Glomerular endothelial cell (primary cell): ENCODE results near the gene MYDGF. TPM values are rescaled to one million over a fixed set of nuclear protein-coding genes. Genes with fewer than 3 reads are reported as not detected.

ENCODE experiments used
- DNase-seq: peaks from one replicate; pipeline ENCODE4 v3.0.0-alpha.2; 2011; ENCODE audit warnings: low read depth, low spot score; ENCODE audit errors: extremely low read depth
- total RNA-seq: library from RNA; depleted of rRNA; stranded (reverse); fragments of >200 nt; gene quantifications from 2 replicates; pipeline ENCODE4 v1.2.3, GENCODE V29; 2015

Gene MYDGF
- total RNA-seq, 1 donor from 2014 or later = 126 TPM

DNA sequence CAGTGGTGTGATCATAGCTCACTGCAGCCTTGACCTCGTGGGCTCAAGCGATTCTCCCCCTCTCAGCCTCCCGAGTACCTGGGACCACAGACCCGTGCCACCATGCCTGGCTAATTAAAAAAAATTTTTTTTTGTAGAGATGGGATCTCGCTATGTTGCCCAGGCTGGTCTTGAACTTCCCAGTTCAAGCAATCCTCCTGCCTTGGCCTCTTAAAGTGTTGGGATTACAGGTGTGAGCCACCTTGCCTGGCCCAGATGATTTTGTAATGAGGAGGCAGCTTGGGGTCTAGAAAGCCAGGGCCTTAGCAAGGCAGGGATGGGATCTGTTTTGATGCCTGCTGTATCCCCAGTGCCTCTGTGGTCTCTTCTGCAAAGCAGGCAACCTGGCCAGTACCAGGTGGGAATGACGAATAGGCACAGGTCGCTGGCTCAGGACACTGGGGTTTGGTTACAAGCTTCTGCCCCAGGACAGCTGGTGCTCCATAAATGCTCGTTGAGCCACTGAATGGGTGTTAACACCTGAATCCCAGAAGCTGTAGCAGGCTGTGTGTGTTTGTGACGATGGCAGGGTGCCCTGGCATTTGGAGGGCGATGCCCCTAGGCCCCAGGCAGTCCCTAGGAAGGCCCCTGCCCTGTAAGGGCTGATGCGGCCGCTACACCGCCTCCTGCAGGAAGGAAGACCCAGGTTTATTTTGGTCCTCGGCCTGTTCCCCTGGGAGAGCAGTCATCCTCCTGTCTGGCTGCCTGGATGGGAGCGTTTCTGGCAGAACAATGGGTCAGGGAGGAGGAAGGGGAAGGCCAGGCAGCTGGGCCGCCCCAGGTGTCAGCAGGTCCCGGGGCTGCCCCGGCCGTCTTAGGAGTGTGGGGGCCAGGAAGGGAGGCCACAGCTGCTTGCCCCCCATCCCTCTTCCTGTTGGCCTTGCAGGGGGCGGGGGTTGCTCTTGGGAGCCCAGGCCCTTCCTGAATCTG is 22.2 kb downstream of the MYDGF start:
- no peak for DNase-seq

DNA sequence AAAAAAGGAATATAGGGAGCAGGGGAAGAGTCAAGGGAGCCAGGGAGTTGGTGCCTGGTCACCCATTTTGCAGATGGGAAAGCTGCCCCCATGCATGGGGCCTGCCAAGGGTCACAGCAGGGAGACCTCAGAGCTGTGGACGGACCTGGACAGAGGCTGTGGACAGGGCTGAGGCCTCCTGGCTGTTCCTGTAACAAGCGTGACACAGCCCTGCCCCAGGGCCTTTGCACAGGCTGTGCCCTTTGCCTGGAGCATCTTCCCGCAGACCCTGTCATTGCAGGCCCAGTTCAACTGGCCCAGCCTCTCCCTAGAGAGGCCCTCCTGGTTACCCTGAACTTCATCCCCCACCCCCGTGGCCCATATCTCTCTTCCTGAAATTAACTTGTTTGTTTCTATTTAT is 24.4 kb downstream of the MYDGF start:
- DNase-seq = no peak

DNA sequence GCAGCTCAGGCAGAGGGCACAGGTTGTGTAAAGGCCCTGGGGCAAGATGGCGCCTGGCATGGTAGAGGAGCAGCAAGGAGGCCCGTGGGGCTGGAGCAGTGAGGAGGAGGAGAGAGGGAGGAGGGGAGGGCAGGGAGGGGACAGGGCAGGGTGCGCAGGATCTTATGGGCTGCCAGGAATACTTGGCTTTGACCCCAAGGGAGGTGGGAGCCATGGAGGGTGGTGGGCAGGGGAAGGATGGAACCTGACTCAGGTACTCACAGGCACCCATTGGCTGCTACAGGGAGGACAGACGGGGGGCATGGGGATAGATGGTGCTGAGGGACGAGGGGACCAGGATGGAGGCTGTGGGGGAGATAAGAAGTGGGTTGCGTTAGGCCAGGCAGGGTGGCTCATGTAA is 27.5 kb downstream of the MYDGF start:
- DNase-seq = no peak

DNA sequence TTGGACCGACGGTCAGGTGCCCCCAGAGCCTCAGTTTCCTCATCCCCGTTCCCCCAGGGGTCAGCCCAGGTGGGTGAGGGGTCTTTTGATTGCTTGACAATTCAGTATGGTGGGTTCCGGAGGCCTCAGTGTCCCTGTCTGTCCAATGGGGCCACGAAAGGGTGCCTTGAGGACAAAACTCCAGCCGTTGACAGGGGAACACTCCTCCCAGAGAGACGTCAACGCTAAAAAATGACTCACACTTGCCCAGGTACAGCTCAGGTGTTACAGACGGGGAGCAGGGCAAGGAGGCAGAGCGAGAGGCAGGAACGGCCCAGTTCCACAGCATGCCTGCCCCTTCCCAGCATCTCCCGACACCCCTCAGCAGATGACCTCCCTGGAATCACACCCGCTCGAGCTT is 29.0 kb downstream of the MYDGF start:
- DNase-seq = no peak

DNA sequence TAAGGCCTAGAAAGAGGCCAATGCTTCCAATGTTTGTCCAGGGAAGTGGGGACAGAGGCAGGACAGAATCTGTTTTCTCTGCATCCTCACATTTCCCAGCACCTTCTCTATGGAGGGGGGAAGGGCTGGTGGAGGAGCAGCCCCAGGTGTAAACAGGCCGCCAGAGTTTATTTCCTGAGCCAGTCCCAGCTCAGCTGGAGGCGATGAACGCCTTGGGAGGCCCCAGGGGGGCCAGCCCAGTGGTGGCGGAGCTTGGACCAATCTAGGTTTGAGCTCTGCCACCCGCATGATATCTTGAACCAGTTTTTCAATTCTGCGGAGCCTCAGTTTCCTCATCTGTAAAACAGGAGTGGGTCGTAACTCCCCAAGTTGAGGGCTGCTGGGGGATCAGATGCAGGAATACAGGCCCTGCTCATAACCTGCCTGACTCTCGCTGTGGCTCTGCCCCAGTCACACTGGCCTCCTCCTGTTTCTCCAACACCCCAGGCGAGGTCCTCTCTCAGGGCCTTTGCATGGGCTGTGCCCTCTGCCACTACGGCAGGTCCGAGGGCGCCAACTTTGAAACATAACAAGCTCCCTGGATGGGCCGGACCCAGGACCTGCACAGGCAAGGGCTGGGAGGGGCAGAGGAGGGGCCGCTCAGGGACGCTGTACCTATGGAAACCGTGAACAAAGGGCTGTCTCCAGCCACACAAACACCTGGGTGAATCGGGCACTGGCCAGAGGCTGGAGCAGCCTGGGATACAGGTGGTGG is 29.7 kb downstream of the MYDGF start:
- DNase-seq = no peak

DNA sequence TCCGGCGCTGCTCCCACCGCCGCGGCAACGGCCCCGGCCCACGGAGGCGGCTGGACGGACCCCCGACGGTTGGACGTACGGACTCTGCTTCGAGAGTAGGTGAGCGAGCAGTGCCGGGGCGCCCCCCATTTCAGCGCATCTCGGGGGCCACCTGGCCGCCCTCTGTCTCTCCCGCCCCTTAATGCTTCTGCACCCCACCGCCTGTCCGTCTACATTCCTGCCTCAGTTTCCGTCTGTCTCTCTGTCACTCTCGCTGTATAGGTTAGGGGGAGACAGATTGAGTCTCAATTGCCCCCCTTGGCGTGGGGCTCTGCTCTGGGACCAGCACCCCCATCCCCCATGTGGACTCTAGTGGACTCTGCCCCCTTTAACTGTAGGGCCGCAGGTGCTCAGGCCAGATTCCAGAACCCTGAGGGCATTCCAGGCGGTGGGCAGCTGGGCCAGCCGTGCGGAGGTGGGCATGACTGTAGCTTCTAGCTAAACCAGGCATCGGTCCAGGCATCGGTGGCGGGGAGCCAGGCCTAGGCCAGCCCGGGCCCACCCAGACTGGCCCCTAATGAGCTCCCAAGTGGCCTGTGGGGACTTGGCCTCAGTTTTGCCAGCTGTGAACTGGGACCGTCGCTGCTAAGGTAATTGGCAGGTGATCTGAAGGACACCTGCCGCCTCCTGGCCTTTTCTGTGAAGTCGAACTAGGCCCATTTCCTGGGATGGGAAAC is 30.5 kb downstream of the MYDGF start:
- no peak for DNase-seq

DNA sequence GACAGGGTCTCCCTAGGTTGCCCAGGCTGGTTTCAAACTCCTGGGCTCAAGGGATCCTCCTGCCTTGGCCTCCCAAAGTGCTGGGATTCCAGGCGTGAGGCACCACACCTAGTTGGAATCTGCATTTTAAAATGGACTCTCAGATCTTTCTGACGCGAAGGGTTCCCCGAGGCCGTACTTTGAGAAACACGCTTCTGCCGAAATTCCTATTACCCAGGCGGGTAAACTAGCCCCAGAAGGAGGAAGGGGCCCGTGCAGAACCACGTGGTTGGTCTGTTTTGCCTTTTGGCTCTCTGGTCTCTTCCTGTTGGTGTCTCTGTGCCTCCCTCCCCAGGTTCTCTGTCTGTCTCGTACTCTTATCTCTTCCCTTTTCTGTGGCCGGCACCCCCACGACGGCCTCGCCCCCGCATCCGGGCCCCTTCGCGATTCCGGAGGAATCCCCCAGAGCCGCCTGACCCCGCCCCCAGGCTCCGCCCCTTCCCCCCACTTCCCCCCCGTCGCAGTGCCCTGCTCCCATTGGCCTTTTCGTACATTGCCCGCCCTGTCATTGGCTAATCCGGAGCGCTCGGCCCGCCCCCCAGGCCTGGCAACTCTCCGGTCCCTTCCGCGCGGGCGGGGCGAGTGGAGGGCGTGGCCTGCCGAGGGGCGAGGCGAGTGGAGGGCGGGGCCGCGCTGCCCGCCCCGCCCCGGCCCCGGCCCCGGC is 31.2 kb downstream of the MYDGF start, which contains the start of gene TNFAIP8L1:
Gene TNFAIP8L1 (plus strand): TSS at position 689 of the 703 bp plus-strand sequence. CDS start 12,354 bp downstream, outside the sequence.
- no peak for DNase-seq

DNA sequence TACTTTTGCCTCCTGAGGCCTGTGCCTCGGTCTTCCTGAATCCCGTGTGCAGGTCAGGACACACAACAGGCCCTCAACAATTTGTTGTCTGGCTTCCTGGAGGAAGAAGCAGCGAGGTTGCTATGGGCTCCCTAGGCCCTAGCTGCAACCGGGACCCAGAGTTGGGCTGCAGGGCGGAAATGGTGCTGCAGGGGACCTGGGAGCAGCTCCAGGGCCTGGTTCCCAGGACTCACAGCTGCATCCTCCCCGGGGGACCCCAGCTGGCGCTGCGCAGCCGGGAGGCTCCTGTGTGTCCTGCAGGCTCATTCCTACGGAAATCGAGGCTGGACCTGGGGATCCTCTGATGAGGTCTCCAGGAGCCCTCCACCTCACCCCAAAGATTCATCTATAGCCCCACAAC is 31.8 kb downstream of the MYDGF start:
- DNase-seq = no peak

DNA sequence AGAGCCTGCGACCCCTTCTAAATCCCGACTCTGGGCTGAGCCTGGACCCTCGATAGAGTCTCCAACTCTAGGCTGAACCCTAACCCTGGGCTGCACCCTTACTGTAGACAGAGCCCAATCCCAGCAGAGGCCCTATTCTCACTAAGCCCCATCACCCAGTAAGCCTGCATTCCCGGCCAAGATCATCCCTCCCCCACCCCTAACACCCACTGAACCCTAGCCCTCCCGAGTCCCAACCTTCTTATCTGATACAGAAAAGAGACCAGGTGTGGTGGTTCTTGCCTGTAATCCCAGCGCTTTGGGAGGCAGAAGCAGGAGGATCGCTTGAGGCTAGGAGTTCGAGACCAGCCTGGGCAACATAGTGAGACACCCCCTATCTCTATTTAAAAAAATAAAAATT is 33.4 kb downstream of the MYDGF start:
- DNase-seq = no peak

DNA sequence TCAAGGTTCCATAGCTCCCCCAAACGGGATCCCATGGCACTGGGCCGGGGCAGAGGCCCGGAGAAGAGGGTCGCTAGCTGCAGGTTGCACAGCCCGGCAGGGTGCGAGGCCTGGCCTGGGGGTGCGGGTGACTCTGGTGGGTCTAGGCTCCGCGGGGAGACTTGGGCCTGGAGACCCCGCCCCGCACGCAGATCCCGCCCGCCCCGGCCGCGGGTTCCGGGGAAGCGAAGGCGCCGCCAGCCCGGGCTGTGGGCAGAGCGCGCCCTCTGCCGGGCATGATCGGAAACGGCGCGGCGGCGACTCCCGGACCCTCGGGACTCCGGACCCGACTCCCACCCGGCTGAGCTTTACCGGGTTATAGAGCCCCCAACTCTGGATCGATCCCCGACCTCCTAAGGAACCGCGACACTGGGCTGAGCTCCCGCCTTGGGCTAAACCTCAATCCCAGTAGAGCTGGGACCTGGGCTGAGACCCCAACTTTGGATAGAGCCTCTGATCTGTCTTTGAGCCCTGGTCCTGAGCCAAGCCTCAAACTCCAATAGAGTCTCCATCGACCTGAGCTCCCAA is 33.9 kb downstream of the MYDGF start:
- DNase-seq = no peak

DNA sequence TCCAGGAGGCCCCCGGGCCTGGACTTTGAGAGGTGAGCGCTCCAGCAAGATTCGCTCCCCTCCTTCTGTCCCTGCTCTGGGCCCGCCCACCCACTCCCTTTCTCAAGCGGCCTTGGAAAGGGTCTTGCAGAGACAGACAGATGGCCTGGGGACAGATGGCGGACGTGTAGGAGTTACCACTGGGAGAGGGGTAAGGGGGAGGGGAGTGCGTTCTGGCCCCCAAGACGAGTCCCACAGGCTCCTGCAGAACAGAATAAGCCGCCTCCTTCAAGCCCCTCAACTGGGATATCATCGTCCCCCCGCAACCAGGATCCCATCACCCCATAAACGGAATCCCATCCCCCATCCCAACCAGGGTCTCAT is 34.4 kb downstream of the MYDGF start:
- no peak for DNase-seq

DNA sequence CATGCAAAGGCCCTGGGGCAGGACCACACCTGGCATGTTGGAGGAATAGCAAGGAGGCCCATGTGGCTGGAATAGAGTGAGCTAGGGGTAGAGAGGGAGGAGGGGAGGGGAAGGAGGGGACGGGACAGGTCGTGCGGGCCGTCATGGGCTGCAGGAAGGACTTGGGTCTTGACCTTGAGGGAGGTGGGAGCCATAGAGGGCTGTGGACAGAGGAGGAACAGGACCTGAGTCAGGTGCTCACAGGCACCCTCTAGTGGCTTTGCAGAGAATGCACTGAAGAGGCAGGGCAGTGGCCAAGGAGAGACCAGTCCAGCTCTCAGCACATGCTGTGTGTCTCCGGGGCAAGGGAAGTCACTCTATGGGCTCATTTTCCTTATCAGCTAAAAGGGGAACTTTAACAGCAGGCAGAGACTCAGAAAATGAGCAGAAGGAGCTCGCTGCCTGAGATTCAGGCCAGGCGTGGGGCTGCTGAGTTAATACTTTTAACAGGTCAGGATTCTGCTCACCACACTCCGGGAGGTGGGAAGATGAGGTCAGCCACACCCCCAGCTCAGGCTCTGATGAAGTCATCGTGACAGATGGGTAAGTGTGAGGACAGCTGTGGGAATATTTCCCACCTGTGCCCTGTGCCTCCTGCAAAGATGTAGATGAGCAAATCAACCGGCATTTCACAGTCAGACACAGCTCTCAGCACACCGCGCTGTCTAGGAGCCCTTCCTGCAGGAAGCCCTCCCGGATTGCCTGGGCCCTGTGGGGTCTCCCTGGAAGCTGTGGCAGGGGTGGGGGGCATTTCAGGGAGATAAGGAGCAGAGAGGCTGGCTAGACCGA is 36.8 kb downstream of the MYDGF start:
- DNase-seq = no peak

DNA sequence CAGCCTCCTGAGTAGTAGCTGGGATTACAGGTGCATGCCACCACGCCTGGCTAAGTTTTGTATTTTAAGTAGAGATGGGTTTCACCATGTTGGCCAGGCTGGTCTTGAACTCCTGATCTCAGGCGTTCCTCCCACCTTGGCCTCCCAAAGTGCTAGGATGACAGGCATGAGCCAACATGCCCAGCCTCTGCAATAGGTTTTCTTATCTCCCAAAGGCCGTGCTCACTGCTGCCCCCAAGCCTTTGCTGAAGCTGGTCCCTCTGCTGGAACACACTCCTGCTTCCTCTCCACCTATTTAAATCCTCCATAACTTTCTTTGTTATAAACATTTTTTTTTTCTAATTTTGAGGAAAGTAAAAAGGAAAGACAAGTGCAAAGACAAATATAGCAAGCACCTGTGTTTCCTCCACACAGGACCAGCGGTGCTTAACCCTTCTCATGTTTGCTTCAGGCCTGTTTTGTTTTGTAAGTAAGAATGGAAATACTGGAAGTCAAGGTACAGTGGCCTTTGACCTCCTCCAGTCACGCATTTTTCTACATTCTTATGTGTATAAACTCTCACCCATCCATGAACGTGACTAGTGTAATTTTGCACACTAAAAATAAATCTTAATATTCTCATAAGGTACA is 45.3 kb downstream of the MYDGF start:
- DNase-seq = no peak

DNA sequence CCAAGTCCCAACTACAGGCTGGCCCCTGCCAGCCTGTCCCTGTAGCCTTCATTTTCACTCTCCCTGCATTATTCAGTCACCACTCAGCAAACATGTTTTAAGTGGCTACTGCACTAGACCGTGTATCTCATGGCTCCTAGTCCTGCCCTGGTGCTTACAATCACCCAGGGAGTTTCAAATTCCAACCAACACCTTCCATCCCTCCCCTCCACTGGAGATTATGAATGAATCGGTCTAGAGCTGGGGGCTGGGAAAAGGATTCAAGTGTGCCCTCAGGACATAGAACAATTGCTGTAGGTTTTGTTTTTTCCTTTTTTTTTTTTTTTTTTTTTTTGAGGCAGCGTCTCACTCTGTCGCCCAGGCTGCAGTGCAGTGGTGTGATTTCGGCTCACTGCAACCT is 45.8 kb downstream of the MYDGF start:
- DNase-seq = no peak

DNA sequence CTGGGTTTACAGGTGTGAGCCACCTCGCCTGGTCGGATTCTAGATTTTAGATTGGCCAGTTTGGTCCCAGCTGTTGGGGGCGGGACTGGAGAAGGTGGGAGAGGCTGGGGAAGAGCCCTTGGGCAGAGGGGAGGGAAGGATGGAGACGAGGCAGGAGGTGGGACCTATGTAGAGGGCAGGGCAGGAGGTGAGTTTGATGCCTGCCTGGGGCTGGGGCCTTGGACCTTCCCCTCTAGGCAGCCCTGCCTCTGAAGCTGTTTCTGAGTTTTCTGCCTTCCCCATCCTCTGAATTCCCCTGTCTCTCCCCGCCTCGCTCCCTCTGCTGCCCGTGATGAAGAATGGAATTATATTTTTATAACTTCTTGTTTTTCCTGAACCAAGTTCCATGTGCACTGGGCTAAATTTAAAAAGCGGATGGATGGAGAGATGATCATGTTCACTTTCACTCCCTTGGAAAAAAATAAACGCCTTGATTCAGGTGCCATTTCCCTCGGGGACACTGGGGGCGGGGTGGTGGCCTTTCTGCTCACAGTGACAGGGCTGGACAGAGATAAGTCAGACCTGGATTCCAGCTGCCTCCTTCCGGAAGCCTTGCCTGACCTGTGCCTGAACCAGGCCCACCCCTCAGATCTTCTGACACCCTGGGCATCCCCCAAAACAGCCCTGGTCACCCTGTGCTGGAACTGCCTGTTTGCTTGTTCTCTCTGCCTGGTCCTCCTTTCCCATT is 47.3 kb downstream of the MYDGF start:
- no peak for DNase-seq

DNA sequence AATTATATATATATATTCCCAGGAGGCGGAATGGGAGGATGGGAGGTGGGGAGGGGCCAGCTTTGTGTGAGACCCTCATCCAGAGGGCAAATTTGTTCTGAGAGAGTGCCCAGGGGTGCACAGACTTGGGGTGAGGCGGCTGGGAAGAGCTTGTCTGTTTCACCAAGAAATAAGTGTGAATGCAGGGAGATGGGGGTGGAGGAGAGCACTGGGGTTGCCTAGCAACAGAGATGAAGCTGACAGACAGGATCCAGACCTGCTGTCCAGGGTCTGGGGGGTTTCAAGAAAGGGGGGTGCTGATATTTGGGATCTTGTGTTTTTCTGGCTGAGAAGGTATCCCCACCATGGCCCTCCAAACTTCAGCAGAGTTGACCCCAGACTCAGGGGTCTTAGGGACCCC is 49.5 kb downstream of the MYDGF start:
- DNase-seq = no peak

DNA sequence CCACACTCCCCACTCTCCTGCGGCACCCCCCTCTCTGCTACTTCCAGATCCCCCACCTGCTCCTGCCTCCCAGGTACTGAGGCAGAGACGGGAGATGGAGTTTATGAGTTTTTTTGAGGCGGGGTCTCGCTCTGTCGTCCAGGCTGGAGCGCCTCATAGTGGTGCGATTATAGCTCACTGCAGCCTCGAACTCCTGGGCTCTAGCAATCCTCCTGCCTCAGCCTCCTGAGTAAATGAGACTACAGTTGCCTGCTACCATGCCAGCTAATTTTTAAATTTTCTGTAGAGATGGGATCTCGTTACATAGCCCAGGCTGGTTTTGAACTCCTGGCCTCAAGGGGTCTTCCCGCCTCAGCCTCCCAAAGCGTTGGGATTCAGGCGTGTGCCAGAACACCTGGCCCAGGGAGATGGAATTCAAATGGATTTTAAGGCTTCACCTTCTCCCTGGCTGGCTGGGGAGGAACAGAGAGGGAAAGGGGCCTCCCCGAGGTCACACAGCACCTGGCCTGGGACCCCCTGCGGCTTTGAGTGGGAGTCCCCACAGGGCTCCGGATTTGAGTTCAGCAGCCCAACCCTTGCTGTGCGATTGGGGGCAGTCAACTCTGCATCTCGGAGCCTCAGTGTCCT is 50.4 kb downstream of the MYDGF start:
- DNase-seq = no peak

DNA sequence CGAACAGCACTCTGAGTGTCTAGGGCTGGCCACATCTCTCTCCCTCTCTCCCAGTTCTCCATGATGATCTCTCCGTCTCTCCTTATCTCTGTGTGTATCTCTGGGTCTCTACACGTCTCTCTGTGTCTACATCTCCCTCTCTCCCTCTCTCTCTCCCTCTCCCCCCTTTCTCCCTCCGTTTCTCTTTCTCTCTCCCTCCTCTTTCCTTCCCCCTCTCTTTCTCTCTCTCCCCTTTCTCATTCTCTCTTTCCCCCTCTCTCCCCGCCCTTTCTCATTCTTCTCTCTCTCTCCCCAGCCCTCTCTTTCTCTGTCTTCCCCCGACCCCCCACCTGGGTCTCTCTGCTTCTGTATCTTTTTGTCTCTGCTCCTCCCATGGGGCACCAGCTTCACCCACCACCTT is 52.1 kb downstream of the MYDGF start:
- no peak for DNase-seq
